Astrocyte of the spinal cord (primary cell): ENCODE data around the gene GPLD1.

Experiments
- DNase-seq: peaks from one replicate; pipeline ENCODE4 v3.0.0; 2011; ENCODE audit warnings: low read depth, low spot score
- H3K4me3 ChIP-seq: 2 replicates; pipeline ENCODE4 v1.5.1; 2011; ENCODE audit warnings: low read depth, mild to moderate bottlenecking, low read length, moderate library complexity
- CTCF ChIP-seq: IDR thresholded peaks from 2 replicates; pipeline ENCODE4 v1.5.1; 2012; ENCODE audit warnings: low read depth, mild to moderate bottlenecking, low read length, inconsistent platforms
- in situ Hi-C: cut with HindIII; loops from 2 replicates; pipeline ENCODE4 v1.10.0; 2017; ENCODE audit warnings: low sequenced_read_pairs

Gene GPLD1

DNA sequence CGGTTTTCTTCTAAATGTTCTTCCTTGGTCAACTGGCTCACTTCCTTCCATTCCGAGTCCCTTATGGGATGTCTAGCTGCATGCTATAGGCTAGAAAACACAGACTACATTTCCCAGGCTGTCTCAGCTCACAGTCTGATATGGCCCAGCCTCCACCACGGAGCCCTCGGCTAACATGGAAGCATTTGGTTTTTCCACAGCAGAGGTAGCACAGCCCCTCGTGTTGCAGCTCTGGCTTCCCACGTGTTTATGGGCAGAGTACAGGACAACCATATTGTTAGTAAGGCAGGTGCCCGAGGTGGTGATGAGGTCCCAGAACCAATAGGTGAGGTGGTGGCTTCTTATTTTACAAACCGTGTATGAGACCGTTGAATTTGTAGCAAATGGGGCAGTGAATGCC, 8.7 kb downstream of the GPLD1 start:
- in situ Hi-C loops: no loop called here
- no peak for TF ChIP-seq CTCF
- no peak for DNase-seq

GRCh38 chr6:24478903-24479302, 10.5 kb downstream of the GPLD1 start:
- no peak for DNase-seq
- no peak for TF ChIP-seq CTCF
- no peak overlapping the region for H3K4me3 ChIP-seq
- in situ Hi-C loops: no loop called here

More for the DNA sequence above, 8.7 kb downstream of the GPLD1 start:
- H3K4me3 ChIP-seq: no peak overlapping the region

DNA sequence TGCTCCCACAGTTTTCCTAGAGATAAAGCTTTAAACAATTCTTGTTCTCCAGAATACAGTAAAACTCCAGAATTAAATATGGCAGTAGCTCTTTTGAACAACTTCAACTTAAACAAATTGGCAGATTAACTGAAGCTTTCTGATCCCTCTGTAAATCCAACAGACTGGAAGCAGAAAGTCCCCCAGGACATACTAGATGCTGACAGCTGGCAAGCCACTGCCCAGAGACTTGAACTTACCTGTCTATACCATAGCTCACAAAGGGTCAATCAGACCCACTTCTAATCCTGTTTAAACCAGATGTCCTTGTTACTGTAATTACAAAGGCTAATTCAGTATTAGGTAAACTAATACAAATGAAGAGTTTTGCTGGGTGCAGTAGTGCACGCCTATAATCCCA, 12.3 kb downstream of the GPLD1 start:
- in situ Hi-C loops: no loop called here
- no peak for TF ChIP-seq CTCF
- DNase-seq: no peak
- H3K4me3 ChIP-seq: no peak overlapping the region

GRCh38 chr6:24476631-24477030, 12.7 kb downstream of the GPLD1 start:
- DNase-seq: no peak
- no peak for TF ChIP-seq CTCF
- no peak overlapping the region for H3K4me3 ChIP-seq
- in situ Hi-C loops: no loop called here

GRCh38 chr6:24472181-24472580, 17.2 kb downstream of the GPLD1 start:
- in situ Hi-C loops: no loop called here
- no peak overlapping the region for H3K4me3 ChIP-seq
- DNase-seq: no peak
- no peak for TF ChIP-seq CTCF

- TF ChIP-seq CTCF: no peak
- in situ Hi-C loops: no loop called here
- peak; percentile 12 for DNase-seq
- H3K4me3 ChIP-seq: no peak overlapping the region
Measured at GRCh38 chr6:24469811-24470210, 19.6 kb downstream of the GPLD1 start.

DNA sequence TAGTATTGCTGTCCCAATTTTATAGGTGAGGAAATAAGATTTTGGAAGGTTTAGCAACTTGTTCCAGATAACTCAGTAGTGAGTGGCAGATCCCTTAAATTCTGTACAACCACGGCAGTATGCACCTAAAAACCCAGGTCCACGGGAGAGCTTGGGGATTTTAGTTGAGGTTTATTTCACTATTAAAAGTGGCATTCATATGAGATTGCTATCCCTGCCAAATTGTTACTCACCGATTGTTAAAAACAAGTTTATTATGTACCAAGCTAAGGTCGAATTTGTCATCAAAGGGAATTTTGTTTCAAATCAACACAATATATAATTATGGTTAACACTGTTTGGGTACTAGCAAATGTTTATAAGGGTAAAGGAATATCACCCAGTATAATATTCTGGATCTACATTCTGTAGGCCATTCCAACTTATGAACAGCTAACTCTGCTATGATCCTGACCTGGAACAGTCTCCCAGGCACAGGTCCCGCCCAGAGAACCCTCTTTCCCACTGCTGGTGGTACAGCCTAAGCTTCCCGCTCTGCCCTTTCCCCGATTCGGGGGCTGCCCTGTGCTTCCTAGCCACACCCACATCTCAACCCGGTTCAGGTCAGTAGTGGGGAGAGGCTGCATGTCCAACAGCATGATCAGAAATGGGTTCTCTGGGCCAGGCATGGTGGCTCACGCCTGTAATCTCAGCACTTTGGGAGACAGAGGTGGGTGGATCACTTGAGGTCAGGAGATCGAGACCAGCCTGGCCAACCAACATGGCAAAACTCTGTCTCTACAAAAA, 24.9 kb downstream of the GPLD1 start:
- no peak overlapping the region for H3K4me3 ChIP-seq
- in situ Hi-C loops: no loop called here
- no peak for TF ChIP-seq CTCF
- no peak for DNase-seq
